DOHH2 (cell line): ENCODE data around the gene GLRA3.

Source experiments
- EZH2phosphoT487 ChIP-seq: fragments of 200-600 bp; sonication (generic); IDR thresholded peaks from 2 replicates; pipeline ENCODE4 v1.6.1; 2017; ENCODE audit warnings: borderline replicate concordance, mild to moderate bottlenecking, antibody characterized with exemption, low read length, moderate library complexity, mixed read lengths
- TF ChIP-seq, protein P1 (sequence below): fragments of 200-600 bp; sonication (generic); IDR thresholded peaks from one replicate; pipeline ENCODE4 v1.5.1; 2014; ENCODE audit warnings: antibody characterized with exemption, mild to moderate bottlenecking, low read depth, low read length; ENCODE audit not compliant: poor library complexity, severe bottlenecking

DNA sequence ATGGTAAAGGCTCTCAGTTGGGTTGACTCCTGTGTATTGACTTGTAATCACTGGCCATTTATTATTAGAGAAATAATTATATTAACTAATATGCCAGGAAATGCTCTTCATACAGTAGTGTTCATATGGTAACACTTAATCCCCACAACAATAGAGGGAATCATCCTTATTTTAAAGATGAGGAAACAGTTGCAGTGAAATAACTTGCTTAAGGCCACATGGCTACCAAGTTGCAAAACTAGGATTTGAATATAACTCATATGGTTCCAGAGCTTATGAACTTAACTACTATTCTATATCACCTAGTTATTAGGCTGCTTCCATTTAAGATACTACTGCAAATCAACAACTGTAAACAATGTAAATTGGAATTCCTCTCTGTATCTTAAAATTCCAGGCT lies 163.2 kb downstream of the GLRA3 start:
- TF ChIP-seq, protein P1, sequence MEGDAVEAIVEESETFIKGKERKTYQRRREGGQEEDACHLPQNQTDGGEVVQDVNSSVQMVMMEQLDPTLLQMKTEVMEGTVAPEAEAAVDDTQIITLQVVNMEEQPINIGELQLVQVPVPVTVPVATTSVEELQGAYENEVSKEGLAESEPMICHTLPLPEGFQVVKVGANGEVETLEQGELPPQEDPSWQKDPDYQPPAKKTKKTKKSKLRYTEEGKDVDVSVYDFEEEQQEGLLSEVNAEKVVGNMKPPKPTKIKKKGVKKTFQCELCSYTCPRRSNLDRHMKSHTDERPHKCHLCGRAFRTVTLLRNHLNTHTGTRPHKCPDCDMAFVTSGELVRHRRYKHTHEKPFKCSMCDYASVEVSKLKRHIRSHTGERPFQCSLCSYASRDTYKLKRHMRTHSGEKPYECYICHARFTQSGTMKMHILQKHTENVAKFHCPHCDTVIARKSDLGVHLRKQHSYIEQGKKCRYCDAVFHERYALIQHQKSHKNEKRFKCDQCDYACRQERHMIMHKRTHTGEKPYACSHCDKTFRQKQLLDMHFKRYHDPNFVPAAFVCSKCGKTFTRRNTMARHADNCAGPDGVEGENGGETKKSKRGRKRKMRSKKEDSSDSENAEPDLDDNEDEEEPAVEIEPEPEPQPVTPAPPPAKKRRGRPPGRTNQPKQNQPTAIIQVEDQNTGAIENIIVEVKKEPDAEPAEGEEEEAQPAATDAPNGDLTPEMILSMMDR: no peak
- TF ChIP-seq EZH2phosphoT487: no peak
